NOMO-1 treated with dmso at 0.1 percent for 144 hours (cell line): ENCODE data around the gene TOGARAM1.

Source experiments
- DNase-seq: peaks from one replicate; lab custom pipeline; 2025; ENCODE audit not compliant: unreplicated experiment; lab: John Stamatoyannopoulos, UW

TOGARAM1 gene

GRCh38 chr14:44961554-44962333 is at the start of gene TOGARAM1, which contains the start of gene KLHL28:
Gene TOGARAM1, plus strand, starts transcription at chr14:44962190. Its CDS starts 232 bp downstream, at chr14:44962422.
Gene KLHL28, minus strand, starts transcription at chr14:44961947. Its CDS starts 16,019 bp downstream, at chr14:44945928.
- DNase-seq = peak; percentile 99

- DNase-seq = no peak
These were observed 47.1 kb upstream of the TOGARAM1 start for GRCh38 chr14:44914849-44915248.

GRCh38 chr14:44928793-44929192 is 33.2 kb upstream of the TOGARAM1 start:
- DNase-seq = no peak

- DNase-seq = no peak
These were observed 26.8 kb upstream of the TOGARAM1 start for GRCh38 chr14:44935155-44935554.

GRCh38 chr14:44937547-44937946 is 24.4 kb upstream of the TOGARAM1 start:
- no peak for DNase-seq

- no peak for DNase-seq
These were observed 21.8 kb upstream of the TOGARAM1 start for GRCh38 chr14:44940211-44940610.

- DNase-seq = no peak
These were observed 21.0 kb upstream of the TOGARAM1 start for GRCh38 chr14:44940944-44941343.

- no peak for DNase-seq
These were observed 20.4 kb upstream of the TOGARAM1 start for GRCh38 chr14:44941591-44941990.

GRCh38 chr14:44942436-44942835 is 19.6 kb upstream of the TOGARAM1 start:
- no peak for DNase-seq

- DNase-seq = no peak
These were observed 17.9 kb upstream of the TOGARAM1 start for GRCh38 chr14:44944107-44944506.

- DNase-seq = no peak
These were observed 16.7 kb upstream of the TOGARAM1 start for GRCh38 chr14:44945264-44945663.

GRCh38 chr14:44951051-44951450 is 10.9 kb upstream of the TOGARAM1 start:
- no peak for DNase-seq

GRCh38 chr14:44952391-44953110 is 9.4 kb upstream of the TOGARAM1 start:
- DNase-seq = no peak

GRCh38 chr14:44954750-44955149 is 7.2 kb upstream of the TOGARAM1 start:
- no peak for DNase-seq

- no peak for DNase-seq
These were observed 6.5 kb upstream of the TOGARAM1 start for GRCh38 chr14:44955528-44955927.

GRCh38 chr14:44956866-44957265 is 5.1 kb upstream of the TOGARAM1 start:
- DNase-seq = no peak

- DNase-seq = no peak
These were observed 2.5 kb upstream of the TOGARAM1 start for GRCh38 chr14:44959538-44959937.

- no peak for DNase-seq
These were observed 1.8 kb upstream of the TOGARAM1 start for GRCh38 chr14:44960146-44960545.

GRCh38 chr14:44960646-44961045 is 1.3 kb upstream of the TOGARAM1 start:
- DNase-seq = no peak

GRCh38 chr14:44961151-44961553 is 838 bp upstream of the TOGARAM1 start:
- DNase-seq = peak; percentile 55

- DNase-seq = peak; percentile 7
These were observed 499 bp downstream of the TOGARAM1 start for GRCh38 chr14:44962334-44963043.
